Activated CD8-positive, alpha-beta T cell treated with anti-CD3 and anti-CD28 coated beads for 36 hours (primary cell): ENCODE measurements around the gene MTG1. TPM values are rescaled to one million over a fixed set of nuclear protein-coding genes. Genes with fewer than 3 reads are reported as not detected.
"Not testable (repeated sequence)": the region's sequence is repeated elsewhere in the genome, so short reads cannot be mapped to it uniquely, and the experiment has no call there.

Experiments used
- ATAC-seq: fragments of 200-7000 bp; cut with Tn5 transposase; one replicate; pipeline ENCODE4 v1.10.0; 2021; ENCODE audit warnings: mild to moderate bottlenecking, moderate library complexity
- CTCF ChIA-PET: fragments of 350-600 bp; sonication (Branson Sonifier 250); formaldehyde crosslinking; loops from one replicate; lab custom pipeline; 2021; ENCODE audit warnings: antibody characterized with exemption; lab: Charles Lee
- POLR2A ChIA-PET: fragments of 350-600 bp; sonication (Branson Sonifier 250); formaldehyde crosslinking; loops from one replicate; lab custom pipeline; 2021; ENCODE audit warnings: antibody characterized with exemption; lab: Charles Lee
- DNase-seq: peaks from one replicate; pipeline ENCODE4 v3.0.0-alpha.2; 2020
- H3K27ac Mint-ChIP-seq: one replicate; pipeline ENCODE4 v1.8.0; 2021; ENCODE audit warnings: mild to moderate bottlenecking, mixed read lengths
- H3K27me3 Mint-ChIP-seq: one replicate; pipeline ENCODE4 v1.8.0; 2021; ENCODE audit warnings: mixed read lengths
- H3K36me3 Mint-ChIP-seq: one replicate; pipeline ENCODE4 v1.8.0; 2021; ENCODE audit warnings: low read depth, mixed read lengths
- H3K4me1 Mint-ChIP-seq: one replicate; pipeline ENCODE4 v1.8.0; 2021; ENCODE audit warnings: low read depth, mixed read lengths
- H3K4me3 Mint-ChIP-seq: one replicate; pipeline ENCODE4 v1.8.0; 2021; ENCODE audit warnings: mild to moderate bottlenecking, moderate library complexity, mixed read lengths
- H3K9me3 Mint-ChIP-seq: one replicate; pipeline ENCODE4 v1.8.0; 2021; ENCODE audit warnings: mixed read lengths
- CTCF ChIP-seq: fragments of 200-600 bp; IDR thresholded peaks from one replicate; pipeline ENCODE4 v1.8.0; 2022; ENCODE audit warnings: antibody characterized with exemption, mild to moderate bottlenecking
- intact Hi-C: fragments of 100-400 bp; cut with micrococcal nuclease; formaldehyde crosslinking; loops from one replicate; pipeline ENCODE4 v1.10.0; 2022
- total RNA-seq, 2 experiments: library from RNA; stranded (reverse); gene quantifications; one replicate each; pipeline ENCODE4 v1.2.3, GENCODE V29; 2021

Gene MTG1
- total RNA-seq, 2 experiments from 2014 or later = 45.7 to 48.9 TPM

GRCh38 chr10:133366130-133366478 is 27.9 kb upstream of the MTG1 start:
- ChIA-PET POLR2A (no interaction called here), CTCF (no interaction called here)
- no peak for TF ChIP-seq CTCF
- DNase-seq = no peak
- no peaks in the 10 kb centered on the region for H3K9me3 Mint-ChIP-seq
- intact Hi-C loops = no loop called here
- no peak for ATAC-seq
- peaks cover 17% of the 10 kb centered on the region for H3K4me1 Mint-ChIP-seq
- no peaks in the 10 kb centered on the region for H3K27me3 Mint-ChIP-seq
- H3K36me3 Mint-ChIP-seq = peaks cover 13% of the 10 kb centered on the region
- no peak overlapping the region for H3K27ac Mint-ChIP-seq
- no peak overlapping the region for H3K4me3 Mint-ChIP-seq

GRCh38 chr10:133366751-133367150 is 27.2 kb upstream of the MTG1 start:
- Mint-ChIP-seq H3K9me3 (no peaks in the 10 kb centered on the region), H3K4me3 (no peak overlapping the region), H3K27me3 (no peaks in the 10 kb centered on the region), H3K27ac (no peak overlapping the region), H3K4me1 (peaks cover 11% of the 10 kb centered on the region), H3K36me3 (peaks cover 13% of the 10 kb centered on the region)
- POLR2A ChIA-PET = no interaction called here
- CTCF ChIA-PET = no interaction called here
- ATAC-seq (no peak), DNase-seq (no peak)
- intact Hi-C loops = no loop called here
- TF ChIP-seq CTCF = no peak

- ATAC-seq, DNase-seq, H3K9me3 Mint-ChIP-seq, CTCF ChIA-PET, H3K27ac Mint-ChIP-seq, H3K27me3 Mint-ChIP-seq, H3K36me3 Mint-ChIP-seq, H3K4me3 Mint-ChIP-seq, intact Hi-C loops, H3K4me1 Mint-ChIP-seq: not testable (repeated sequence)
- POLR2A ChIA-PET = interaction anchor here (1.0 kb wide), 1 partner anchor 10 kb away, joined by 3 read pairs; the partner anchor contains the start of gene FUOM
Observed at GRCh38 chr10:133367461-133367860, 26.5 kb upstream of the MTG1 start.

- ATAC-seq = no peak
- H3K36me3 Mint-ChIP-seq = peaks cover 5% of the 10 kb centered on the region
- TF ChIP-seq CTCF = no peak
- DNase-seq = no peak
- no peaks in the 10 kb centered on the region for H3K9me3 Mint-ChIP-seq
- intact Hi-C loops = no loop called here
- POLR2A ChIA-PET = interaction anchor here (1.0 kb wide), 1 partner anchor 10 kb away, joined by 3 read pairs; the partner anchor contains the start of gene FUOM
- no peak overlapping the region for H3K4me3 Mint-ChIP-seq
- H3K27ac Mint-ChIP-seq = no peak overlapping the region
- H3K4me1 Mint-ChIP-seq = peaks cover 8% of the 10 kb centered on the region
- H3K27me3 Mint-ChIP-seq = no peaks in the 10 kb centered on the region
- CTCF ChIA-PET = no interaction called here
Observed at GRCh38 chr10:133368153-133368552, 25.8 kb upstream of the MTG1 start.

GRCh38 chr10:133370030-133370786 is 23.7 kb upstream of the MTG1 start:
- H3K4me1 Mint-ChIP-seq = peaks cover 11% of the 10 kb centered on the region
- H3K36me3 Mint-ChIP-seq = peaks cover 5% of the 10 kb centered on the region
- DNase-seq = no peak
- no peak for TF ChIP-seq CTCF
- no peak overlapping the region for H3K4me3 Mint-ChIP-seq
- no peaks in the 10 kb centered on the region for H3K27me3 Mint-ChIP-seq
- intact Hi-C loops = no loop called here
- ATAC-seq = no peak
- no peaks in the 10 kb centered on the region for H3K9me3 Mint-ChIP-seq
- POLR2A ChIA-PET = interaction anchor here (0.7 to 1.3 kb wide), 3 partner anchors 9 to 12 kb away, joined by 3 to 5 read pairs (median 3); partner anchors contain the start of gene FUOM
- no peak overlapping the region for H3K27ac Mint-ChIP-seq
- CTCF ChIA-PET = interaction anchor here (2.7 kb wide), 1 partner anchor 41 kb away, joined by 7 read pairs; no protein-coding TSS in a partner anchor
